ENCODE measurements around the gene LRRC7. TPM values are rescaled to one million over a fixed set of nuclear protein-coding genes. Genes with fewer than 3 reads are reported as not detected.

LRRC7 gene
- total RNA-seq, 3 donors from 2014 or later = 0.46 to 1.2 (median 1.0) TPM

DNA sequence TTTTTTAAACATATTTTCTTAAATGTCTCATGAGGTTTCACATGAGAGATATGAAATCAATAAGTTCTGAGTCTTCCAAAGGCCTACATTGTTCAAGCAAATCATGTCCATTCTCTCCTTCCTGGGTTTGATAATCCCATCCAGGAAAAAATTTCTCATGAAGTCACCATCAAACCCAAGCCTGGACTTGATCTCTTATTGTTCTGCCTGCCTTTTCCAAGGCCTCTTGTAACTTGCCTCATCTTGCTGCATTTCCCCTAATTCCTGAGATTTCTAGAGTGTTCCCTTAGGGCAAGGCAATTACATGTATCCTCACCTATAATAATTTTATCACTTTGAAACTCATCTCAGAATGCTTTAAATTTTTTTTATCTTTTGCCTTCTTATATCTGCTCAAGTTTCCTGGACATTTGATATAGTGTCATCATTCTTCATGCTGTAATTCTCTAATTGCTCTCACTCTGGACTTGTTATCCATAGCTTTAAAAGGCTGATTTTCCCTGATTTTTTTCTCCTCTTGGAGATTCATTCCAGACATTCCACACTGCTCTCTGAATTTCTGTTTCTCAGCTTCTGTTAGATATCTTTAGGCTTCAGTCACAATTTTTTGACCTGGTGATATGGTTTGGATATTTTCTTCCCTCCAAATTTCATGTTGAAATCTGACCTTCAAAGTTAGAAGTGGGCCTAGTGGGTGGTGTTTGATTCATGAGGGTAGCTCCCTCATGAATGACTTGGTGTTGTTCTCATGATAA is 126.4 kb downstream of the LRRC7 start:
- ATAC-seq (no peak), DNase-seq (no peak)
- H3K4me3 ChIP-seq = no peak overlapping the region
- TF ChIP-seq, protein P1, sequence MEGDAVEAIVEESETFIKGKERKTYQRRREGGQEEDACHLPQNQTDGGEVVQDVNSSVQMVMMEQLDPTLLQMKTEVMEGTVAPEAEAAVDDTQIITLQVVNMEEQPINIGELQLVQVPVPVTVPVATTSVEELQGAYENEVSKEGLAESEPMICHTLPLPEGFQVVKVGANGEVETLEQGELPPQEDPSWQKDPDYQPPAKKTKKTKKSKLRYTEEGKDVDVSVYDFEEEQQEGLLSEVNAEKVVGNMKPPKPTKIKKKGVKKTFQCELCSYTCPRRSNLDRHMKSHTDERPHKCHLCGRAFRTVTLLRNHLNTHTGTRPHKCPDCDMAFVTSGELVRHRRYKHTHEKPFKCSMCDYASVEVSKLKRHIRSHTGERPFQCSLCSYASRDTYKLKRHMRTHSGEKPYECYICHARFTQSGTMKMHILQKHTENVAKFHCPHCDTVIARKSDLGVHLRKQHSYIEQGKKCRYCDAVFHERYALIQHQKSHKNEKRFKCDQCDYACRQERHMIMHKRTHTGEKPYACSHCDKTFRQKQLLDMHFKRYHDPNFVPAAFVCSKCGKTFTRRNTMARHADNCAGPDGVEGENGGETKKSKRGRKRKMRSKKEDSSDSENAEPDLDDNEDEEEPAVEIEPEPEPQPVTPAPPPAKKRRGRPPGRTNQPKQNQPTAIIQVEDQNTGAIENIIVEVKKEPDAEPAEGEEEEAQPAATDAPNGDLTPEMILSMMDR (IDR thresholded peaks at IDR 0.05) = no peak
- H3K36me3 ChIP-seq (ENCODE audit: low read depth) = no peaks in the 10 kb centered on the region
- intact Hi-C loops (cut with DNase I, micrococcal nuclease) = no loop called here
- H3K9me3 ChIP-seq = no peaks in the 10 kb centered on the region
- no peaks in the 10 kb centered on the region for H3K4me1 ChIP-seq (ENCODE audit: low read depth)

DNA sequence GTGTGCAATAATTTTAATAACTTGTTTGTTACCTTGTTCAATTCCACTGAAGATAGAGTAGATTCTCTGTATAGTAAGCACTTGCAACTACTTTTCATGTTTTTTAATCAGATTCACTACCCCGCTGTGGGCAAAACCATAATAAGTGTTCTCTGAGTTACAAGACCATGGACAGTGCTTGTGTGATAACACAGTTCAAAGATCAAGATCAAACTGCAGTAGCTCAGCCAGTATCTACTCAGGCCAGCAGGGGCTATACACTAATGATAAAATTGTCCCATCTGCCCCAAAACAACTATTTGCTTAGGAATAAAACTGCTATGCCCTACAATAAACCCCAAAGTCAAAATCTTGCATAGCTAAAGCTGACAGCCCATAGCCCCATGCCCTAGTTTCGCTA is 129.6 kb downstream of the LRRC7 start:
- ATAC-seq (no peak), DNase-seq (no peak)
- H3K9me3 ChIP-seq = no peaks in the 10 kb centered on the region
- intact Hi-C loops (cut with DNase I, micrococcal nuclease) = no loop called here
- no peaks in the 10 kb centered on the region for H3K4me1 ChIP-seq (ENCODE audit: low read depth)
- H3K4me3 ChIP-seq = no peak overlapping the region
- TF ChIP-seq, protein P1 (IDR thresholded peaks at IDR 0.05) = no peak
- no peaks in the 10 kb centered on the region for H3K36me3 ChIP-seq (ENCODE audit: low read depth)

DNA sequence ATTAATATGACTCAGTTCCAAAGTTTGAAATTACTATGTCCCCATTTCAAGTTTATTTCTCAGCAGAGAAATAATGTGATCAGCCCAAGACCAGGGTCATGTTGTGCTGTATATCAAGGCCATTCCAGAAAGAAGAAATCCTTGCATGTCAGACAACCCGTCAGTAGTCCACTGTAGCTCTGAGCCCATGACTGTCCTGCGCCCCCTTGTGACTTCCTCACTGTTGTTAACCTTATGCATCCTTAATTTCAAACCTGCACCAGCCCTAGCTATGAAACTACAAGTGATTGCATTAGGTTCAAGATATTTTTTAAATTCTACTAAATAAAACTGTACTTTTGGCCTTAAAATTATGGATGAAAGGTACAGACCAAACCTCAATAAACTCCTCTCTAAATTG is 133.0 kb downstream of the LRRC7 start:
- Histone ChIP-seq H3K9me3 (no peaks in the 10 kb centered on the region), H3K4me3 (no peak overlapping the region), H3K4me1 (ENCODE audit: low read depth) (no peaks in the 10 kb centered on the region), H3K36me3 (ENCODE audit: low read depth) (no peaks in the 10 kb centered on the region)
- peak in 1 of 3 donors; percentile 43 for DNase-seq
- TF ChIP-seq, protein P1 (IDR thresholded peaks at IDR 0.05) = no peak
- intact Hi-C loops (cut with DNase I, micrococcal nuclease) = no loop called here
- ATAC-seq = no peak

DNA sequence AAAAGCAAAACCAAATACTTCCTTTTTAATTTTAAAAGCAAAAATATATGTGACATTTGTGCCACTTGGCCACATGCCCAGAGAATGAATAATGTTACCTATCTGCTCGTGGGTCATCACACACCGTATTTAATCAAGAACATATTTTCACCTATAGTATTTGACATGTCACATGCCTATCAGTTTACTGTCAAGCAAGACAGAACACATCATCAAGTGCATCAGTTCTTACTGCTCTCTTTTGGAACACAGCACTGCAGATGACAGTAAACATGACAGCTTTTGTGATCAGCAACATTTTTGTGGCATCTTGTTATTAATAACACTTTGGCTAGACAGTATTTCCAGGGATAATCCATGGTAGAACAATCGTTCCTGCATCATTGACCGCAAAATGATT is 134.4 kb downstream of the LRRC7 start:
- no peaks in the 10 kb centered on the region for H3K36me3 ChIP-seq (ENCODE audit: low read depth)
- no peak overlapping the region for H3K4me3 ChIP-seq
- intact Hi-C loops (cut with DNase I, micrococcal nuclease) = no loop called here
- TF ChIP-seq, protein P1 (IDR thresholded peaks at IDR 0.05) = no peak
- ATAC-seq (no peak), DNase-seq (no peak)
- no peaks in the 10 kb centered on the region for H3K9me3 ChIP-seq
- H3K4me1 ChIP-seq (ENCODE audit: low read depth) = no peaks in the 10 kb centered on the region

DNA sequence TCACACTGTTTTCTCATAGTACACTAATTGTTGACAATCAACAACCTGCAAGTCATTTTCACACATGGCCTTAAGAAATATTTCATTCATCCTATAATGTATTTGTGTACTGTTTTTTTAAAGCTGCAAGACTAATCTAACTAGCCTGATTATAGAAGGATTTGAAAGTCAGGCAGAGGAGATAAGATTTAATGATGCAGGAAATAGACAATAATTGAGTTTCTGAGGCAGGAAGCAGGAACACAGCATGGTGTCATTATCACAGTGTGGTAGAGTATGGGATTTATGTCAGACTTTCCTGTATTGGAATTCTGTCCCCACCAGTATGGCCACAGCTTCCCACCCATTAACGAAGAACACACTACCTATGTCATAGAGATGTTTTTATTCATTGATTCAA is 138.8 kb downstream of the LRRC7 start:
- DNase-seq = no peak
- intact Hi-C loops (cut with DNase I, micrococcal nuclease) = no loop called here
- no peak for ATAC-seq
- TF ChIP-seq, protein P1 (IDR thresholded peaks at IDR 0.05) = no peak
- Histone ChIP-seq H3K36me3 (ENCODE audit: low read depth) (no peaks in the 10 kb centered on the region), H3K9me3 (no peaks in the 10 kb centered on the region), H3K4me1 (ENCODE audit: low read depth) (no peaks in the 10 kb centered on the region), H3K4me3 (no peak overlapping the region)
